ENCODE results near the gene TEX28.

DNA sequence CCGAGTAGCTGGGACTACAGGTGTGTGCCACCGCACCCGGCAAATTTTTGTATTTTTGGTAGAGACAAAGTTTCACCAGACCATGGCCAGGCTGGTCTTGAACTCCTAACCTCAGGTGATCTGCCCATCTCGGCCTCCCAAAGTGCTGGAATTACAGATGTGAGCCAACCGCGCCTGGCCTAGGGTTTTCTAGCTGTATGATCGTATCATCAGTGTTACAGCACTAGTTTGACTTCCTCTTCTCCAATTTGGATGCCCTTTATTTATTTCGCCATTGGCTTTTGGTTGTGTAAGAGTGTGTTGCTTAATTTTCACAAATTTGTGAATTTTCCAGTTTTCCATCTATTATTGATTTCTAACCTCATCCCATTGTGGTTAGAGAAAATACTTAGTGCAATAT lies 5.9 kb upstream of the TEX28 start:
- TF ChIP-seq, protein P1, sequence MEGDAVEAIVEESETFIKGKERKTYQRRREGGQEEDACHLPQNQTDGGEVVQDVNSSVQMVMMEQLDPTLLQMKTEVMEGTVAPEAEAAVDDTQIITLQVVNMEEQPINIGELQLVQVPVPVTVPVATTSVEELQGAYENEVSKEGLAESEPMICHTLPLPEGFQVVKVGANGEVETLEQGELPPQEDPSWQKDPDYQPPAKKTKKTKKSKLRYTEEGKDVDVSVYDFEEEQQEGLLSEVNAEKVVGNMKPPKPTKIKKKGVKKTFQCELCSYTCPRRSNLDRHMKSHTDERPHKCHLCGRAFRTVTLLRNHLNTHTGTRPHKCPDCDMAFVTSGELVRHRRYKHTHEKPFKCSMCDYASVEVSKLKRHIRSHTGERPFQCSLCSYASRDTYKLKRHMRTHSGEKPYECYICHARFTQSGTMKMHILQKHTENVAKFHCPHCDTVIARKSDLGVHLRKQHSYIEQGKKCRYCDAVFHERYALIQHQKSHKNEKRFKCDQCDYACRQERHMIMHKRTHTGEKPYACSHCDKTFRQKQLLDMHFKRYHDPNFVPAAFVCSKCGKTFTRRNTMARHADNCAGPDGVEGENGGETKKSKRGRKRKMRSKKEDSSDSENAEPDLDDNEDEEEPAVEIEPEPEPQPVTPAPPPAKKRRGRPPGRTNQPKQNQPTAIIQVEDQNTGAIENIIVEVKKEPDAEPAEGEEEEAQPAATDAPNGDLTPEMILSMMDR (conservative IDR thresholded peaks at IDR 0.05; ENCODE audit: low read depth in 2 of 2), result no peak
- TF ChIP-seq, protein P2, sequence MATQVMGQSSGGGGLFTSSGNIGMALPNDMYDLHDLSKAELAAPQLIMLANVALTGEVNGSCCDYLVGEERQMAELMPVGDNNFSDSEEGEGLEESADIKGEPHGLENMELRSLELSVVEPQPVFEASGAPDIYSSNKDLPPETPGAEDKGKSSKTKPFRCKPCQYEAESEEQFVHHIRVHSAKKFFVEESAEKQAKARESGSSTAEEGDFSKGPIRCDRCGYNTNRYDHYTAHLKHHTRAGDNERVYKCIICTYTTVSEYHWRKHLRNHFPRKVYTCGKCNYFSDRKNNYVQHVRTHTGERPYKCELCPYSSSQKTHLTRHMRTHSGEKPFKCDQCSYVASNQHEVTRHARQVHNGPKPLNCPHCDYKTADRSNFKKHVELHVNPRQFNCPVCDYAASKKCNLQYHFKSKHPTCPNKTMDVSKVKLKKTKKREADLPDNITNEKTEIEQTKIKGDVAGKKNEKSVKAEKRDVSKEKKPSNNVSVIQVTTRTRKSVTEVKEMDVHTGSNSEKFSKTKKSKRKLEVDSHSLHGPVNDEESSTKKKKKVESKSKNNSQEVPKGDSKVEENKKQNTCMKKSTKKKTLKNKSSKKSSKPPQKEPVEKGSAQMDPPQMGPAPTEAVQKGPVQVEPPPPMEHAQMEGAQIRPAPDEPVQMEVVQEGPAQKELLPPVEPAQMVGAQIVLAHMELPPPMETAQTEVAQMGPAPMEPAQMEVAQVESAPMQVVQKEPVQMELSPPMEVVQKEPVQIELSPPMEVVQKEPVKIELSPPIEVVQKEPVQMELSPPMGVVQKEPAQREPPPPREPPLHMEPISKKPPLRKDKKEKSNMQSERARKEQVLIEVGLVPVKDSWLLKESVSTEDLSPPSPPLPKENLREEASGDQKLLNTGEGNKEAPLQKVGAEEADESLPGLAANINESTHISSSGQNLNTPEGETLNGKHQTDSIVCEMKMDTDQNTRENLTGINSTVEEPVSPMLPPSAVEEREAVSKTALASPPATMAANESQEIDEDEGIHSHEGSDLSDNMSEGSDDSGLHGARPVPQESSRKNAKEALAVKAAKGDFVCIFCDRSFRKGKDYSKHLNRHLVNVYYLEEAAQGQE (IDR thresholded peaks at IDR 0.05; ENCODE audit: unreplicated experiment), result no peak
- no peak for TF ChIP-seq POLR2AphosphoS5 (IDR thresholded peaks at IDR 0.05; ENCODE audit: low read depth)
- TF ChIP-seq EZH2 (IDR thresholded peaks at IDR 0.05; ENCODE audit: low read depth, unreplicated experiment), result no peak
- no peak for TF ChIP-seq CREB1 (CRISPR knock-in tag; IDR thresholded peaks at IDR 0.05; ENCODE audit: low read depth)
- no peak for TF ChIP-seq EZH2phosphoT487 (IDR thresholded peaks at IDR 0.05; ENCODE audit: unreplicated experiment)
- TF ChIP-seq ZNF114 (CRISPR knock-in tag; IDR thresholded peaks at IDR 0.05), result no peak
- TF ChIP-seq JUNB (IDR thresholded peaks at IDR 0.05; ENCODE audit: unreplicated experiment), result no peak
